HUDEP-2 (cell line): ENCODE results near the gene ACP7.
"Not testable (repeated sequence)": the region's sequence is repeated elsewhere in the genome, so short reads cannot be mapped to it uniquely, and the experiment has no call there.

Experiments used
- DNase-seq, 76 experiments: peaks; one replicate each; lab custom pipeline; 2025; ENCODE audit not compliant: unreplicated experiment in 76 of 76; lab: John Stamatoyannopoulos, UW

ACP7 gene

GRCh38 chr19:39103151-39103550 lies 19.0 kb downstream of the ACP7 start:
- no peak for DNase-seq

- DNase-seq, result no peak
Observed at GRCh38 chr19:39104186-39104596, 20.0 kb downstream of the ACP7 start.

GRCh38 chr19:39106194-39106593 lies 22.0 kb downstream of the ACP7 start:
- DNase-seq, result no peak

- DNase-seq, result no peak
Observed at GRCh38 chr19:39109641-39110040, 25.5 kb downstream of the ACP7 start.

- peak in 55 of 76 experiments; percentile 14 to 70 (median 46) for DNase-seq
Observed at GRCh38 chr19:39110263-39110967, 26.2 kb downstream of the ACP7 start.

- peak in 18 of 76 experiments; percentile 14 to 74 (median 30) for DNase-seq
Observed at GRCh38 chr19:39111593-39112199, 27.5 kb downstream of the ACP7 start.

- no peak for DNase-seq
Observed at GRCh38 chr19:39112338-39112890, 28.2 kb downstream of the ACP7 start.

GRCh38 chr19:39113199-39113598 lies 29.0 kb downstream of the ACP7 start:
- no peak for DNase-seq

GRCh38 chr19:39115105-39115847 lies 31.1 kb downstream of the ACP7 start:
- no peak for DNase-seq

GRCh38 chr19:39117023-39117422 lies 32.9 kb downstream of the ACP7 start:
- DNase-seq, result not testable (repeated sequence)

GRCh38 chr19:39119830-39120229 lies 35.7 kb downstream of the ACP7 start:
- no peak for DNase-seq

- no peak for DNase-seq
Observed at GRCh38 chr19:39122934-39123731, 39.0 kb downstream of the ACP7 start.

GRCh38 chr19:39124136-39124764 lies 40.1 kb downstream of the ACP7 start:
- no peak for DNase-seq

- DNase-seq, result no peak
Observed at GRCh38 chr19:39125199-39125553, 41.0 kb downstream of the ACP7 start.

- DNase-seq, result peak in 75 of 76 experiments; percentile 77 to 99 (median 98)
Observed at GRCh38 chr19:39125554-39126311, 41.6 kb downstream of the ACP7 start, which contains the start of gene PAK4. Gene PAK4 (plus strand): TSS chr19:39125786. CDS start chr19:39169554, 43,768 bp downstream.

GRCh38 chr19:39126312-39127187 lies 42.4 kb downstream of the ACP7 start:
- peak in 4 of 76 experiments; percentile 24 to 39 (median 28) for DNase-seq

- DNase-seq, result no peak
Observed at GRCh38 chr19:39127812-39128515, 43.8 kb downstream of the ACP7 start.
